Duodenal mucosa (tissue), 2 donors: ENCODE results near the gene SHISA4.

Experiments
- H3K27ac ChIP-seq: one replicate; pipeline ENCODE4 v1.7.0; 2013; ENCODE audit warnings: low read depth, low read length
- H3K27me3 ChIP-seq, 2 donors: one replicate each; pipeline ENCODE4 v1.7.0; 2013; ENCODE audit warnings: low read length in 2 of 2, control low read depth in 1 of 2; ENCODE audit not compliant: insufficient read depth in 2 of 2, control insufficient read depth in 1 of 2
- H3K36me3 ChIP-seq, 2 donors: one replicate each; pipeline ENCODE4 v1.7.0; 2013; ENCODE audit warnings: low read length in 2 of 2, control low read depth in 1 of 2; ENCODE audit not compliant: insufficient read depth in 2 of 2, control insufficient read depth in 1 of 2
- H3K4me1 ChIP-seq, 2 donors: one replicate each; pipeline ENCODE4 v1.7.0; 2013; ENCODE audit warnings: low read length in 2 of 2, control low read depth in 1 of 2; ENCODE audit not compliant: insufficient read depth in 2 of 2, control insufficient read depth in 1 of 2
- H3K4me3 ChIP-seq, 2 donors: one replicate each; pipeline ENCODE4 v1.7.0; 2013; ENCODE audit warnings: low read length in 2 of 2, low read depth in 1 of 2
- H3K9ac ChIP-seq, 2 donors: one replicate each; pipeline ENCODE4 v1.7.0; 2013; ENCODE audit warnings: low read length in 2 of 2, low read depth in 1 of 2
- H3K9me3 ChIP-seq, 2 donors: one replicate each; pipeline ENCODE4 v1.7.0; 2013; ENCODE audit warnings: low read length in 2 of 2, control low read depth in 1 of 2; ENCODE audit not compliant: control insufficient read depth in 1 of 2

The SHISA4 gene

GRCh38 chr1:201880928-201881571, 7.6 kb upstream of the SHISA4 start:
- Histone ChIP-seq H3K4me3 (no peak overlapping the region), H3K9me3 (no peaks in the 10 kb centered on the region), H3K27ac (no peak overlapping the region), H3K27me3 (peaks cover 0 to 3% of the 10 kb centered on the region in 2 donors), H3K4me1 (peaks cover 0 to 8% of the 10 kb centered on the region in 2 donors), H3K9ac (no peak overlapping the region), H3K36me3 (peaks cover 0 to 1% of the 10 kb centered on the region in 2 donors)

- Histone ChIP-seq H3K36me3 (no peaks in the 10 kb centered on the region), H3K27me3 (peaks cover 0 to 3% of the 10 kb centered on the region in 2 donors), H3K9me3 (no peaks in the 10 kb centered on the region), H3K27ac (no peak overlapping the region), H3K4me1 (peaks cover 0 to 8% of the 10 kb centered on the region in 2 donors), H3K9ac (no peak overlapping the region), H3K4me3 (no peak overlapping the region)
These were observed 7.1 kb upstream of the SHISA4 start for GRCh38 chr1:201881617-201882016.

GRCh38 chr1:201882665-201883132, 6.0 kb upstream of the SHISA4 start:
- H3K27me3 ChIP-seq, result peaks cover 2 to 12% of the 10 kb centered on the region in 2 donors
- H3K9ac ChIP-seq, result no peak overlapping the region
- H3K9me3 ChIP-seq, result no peaks in the 10 kb centered on the region
- H3K4me1 ChIP-seq, result peaks cover 0 to 8% of the 10 kb centered on the region in 2 donors
- no peaks in the 10 kb centered on the region for H3K36me3 ChIP-seq
- no peak overlapping the region for H3K4me3 ChIP-seq
- no peak overlapping the region for H3K27ac ChIP-seq

GRCh38 chr1:201883266-201883665, 5.4 kb upstream of the SHISA4 start:
- no peak overlapping the region for H3K9ac ChIP-seq
- H3K27me3 ChIP-seq, result peaks cover 8 to 18% of the 10 kb centered on the region in 2 donors
- peaks cover 0 to 12% of the 10 kb centered on the region in 2 donors for H3K4me1 ChIP-seq
- H3K27ac ChIP-seq, result no peak overlapping the region
- H3K4me3 ChIP-seq, result no peak overlapping the region
- no peaks in the 10 kb centered on the region for H3K9me3 ChIP-seq
- no peaks in the 10 kb centered on the region for H3K36me3 ChIP-seq

- Histone ChIP-seq H3K9me3 (no peaks in the 10 kb centered on the region), H3K36me3 (no peaks in the 10 kb centered on the region), H3K27me3 (peaks cover 11 to 23% of the 10 kb centered on the region in 2 donors), H3K4me3 (no peak overlapping the region), H3K27ac (no peak overlapping the region), H3K9ac (no peak overlapping the region), H3K4me1 (peaks cover 0 to 14% of the 10 kb centered on the region in 2 donors)
These were observed 4.9 kb upstream of the SHISA4 start for GRCh38 chr1:201883786-201884185.

- Histone ChIP-seq H3K27me3 (peaks cover 14 to 29% of the 10 kb centered on the region in 2 donors), H3K27ac (no peak overlapping the region), H3K36me3 (no peaks in the 10 kb centered on the region), H3K4me3 (no peak overlapping the region), H3K4me1 (peaks cover 6 to 19% of the 10 kb centered on the region in 2 donors), H3K9me3 (no peaks in the 10 kb centered on the region), H3K9ac (no peak overlapping the region)
These were observed 4.3 kb upstream of the SHISA4 start for GRCh38 chr1:201884425-201884824.

GRCh38 chr1:201885531-201886075, 3.1 kb upstream of the SHISA4 start:
- Histone ChIP-seq H3K4me3 (no peak overlapping the region), H3K27ac (no peak overlapping the region), H3K27me3 (peaks cover 23 to 39% of the 10 kb centered on the region in 2 donors), H3K9me3 (no peaks in the 10 kb centered on the region), H3K36me3 (no peaks in the 10 kb centered on the region), H3K4me1 (peaks cover 8 to 21% of the 10 kb centered on the region in 2 donors), H3K9ac (no peak overlapping the region)

GRCh38 chr1:201886103-201886885, 2.4 kb upstream of the SHISA4 start:
- Histone ChIP-seq H3K9me3 (no peaks in the 10 kb centered on the region), H3K4me3 (no peak overlapping the region), H3K27ac (no peak overlapping the region), H3K27me3 (peaks cover 28 to 39% of the 10 kb centered on the region in 2 donors), H3K36me3 (no peaks in the 10 kb centered on the region), H3K9ac (no peak overlapping the region), H3K4me1 (peaks cover 8 to 21% of the 10 kb centered on the region in 2 donors)

GRCh38 chr1:201887116-201887866, 1.4 kb upstream of the SHISA4 start:
- Histone ChIP-seq H3K4me3 (no peak overlapping the region), H3K4me1 (peaks cover 8 to 17% of the 10 kb centered on the region in 2 donors), H3K27ac (no peak overlapping the region), H3K9ac (no peak overlapping the region), H3K9me3 (no peaks in the 10 kb centered on the region), H3K36me3 (no peaks in the 10 kb centered on the region), H3K27me3 (peaks cover 28 to 39% of the 10 kb centered on the region in 2 donors)
